Esophagus muscularis mucosa (tissue), 4 donors: ENCODE results near the gene ILF3. TPM values are rescaled to one million over a fixed set of nuclear protein-coding genes. Genes with fewer than 3 reads are reported as not detected.

Experiments used
- DNase-seq: peaks from one replicate; pipeline ENCODE4 v3.0.0-alpha.2; 2017; ENCODE audit errors: extremely low spot score
- H3K27ac ChIP-seq, 4 donors: fragments of 200-600 bp; sonication (generic); replicated peaks in 1 of 4; 1 replicate in 3 of 4; 2 replicates in 1 of 4; pipeline ENCODE4 v1.5.1; 2016 to 2019; ENCODE audit warnings: mild to moderate bottlenecking in 1 of 4
- H3K27me3 ChIP-seq, 4 donors: fragments of 200-600 bp; sonication (generic); one replicate each; pipeline versions ENCODE4 v1.5.1 to v1.6.0; 2016 to 2019
- H3K36me3 ChIP-seq, 4 donors: fragments of 200-600 bp; sonication (generic); one replicate each; pipeline ENCODE4 v1.5.1; 2016 to 2019
- H3K4me1 ChIP-seq, 4 donors: fragments of 200-600 bp; sonication (generic); one replicate each; pipeline ENCODE4 v1.5.1; 2016 to 2019
- H3K4me3 ChIP-seq, 4 donors: fragments of 200-600 bp; sonication (generic); 1 replicate in 2 of 4; 2 replicates in 2 of 4; pipeline ENCODE4 v1.5.1; 2016 to 2019; ENCODE audit warnings: mild to moderate bottlenecking in 4 of 4, moderate library complexity in 1 of 4
- H3K9me3 ChIP-seq, 4 donors: fragments of 200-600 bp; sonication (generic); 1 replicate in 3 of 4; 2 replicates in 1 of 4; pipeline ENCODE4 v1.5.1; 2016 to 2019
- CTCF ChIP-seq, 3 experiments: fragments of 200-600 bp in 2 of 3; fragments of 450-650 bp in 1 of 3; sonication (generic) in 2 of 3; IDR thresholded peaks; one replicate each; pipeline ENCODE4 v1.5.1; 2017 to 2019; ENCODE audit warnings: antibody characterized with exemption in 3 of 3, mild to moderate bottlenecking in 2 of 3, moderate library complexity in 1 of 3
- EP300 ChIP-seq: sonication (generic); formaldehyde crosslinking; IDR thresholded peaks from one replicate; pipeline ENCODE4 v1.6.1; 2017; ENCODE audit warnings: antibody characterized with exemption
- POLR2A ChIP-seq: fragments of 450-650 bp; IDR thresholded peaks from one replicate; pipeline ENCODE4 v1.6.1; 2017; ENCODE audit warnings: antibody characterized with exemption, moderate library complexity, mild to moderate bottlenecking, low read depth
- POLR2AphosphoS5 ChIP-seq, 2 donors: sonication (generic); formaldehyde crosslinking; IDR thresholded peaks; one replicate each; pipeline ENCODE4 v1.6.1; 2017; ENCODE audit warnings: antibody characterized with exemption in 2 of 2
- WGBS: methylation state at CpG from one replicate; pipeline ENCODE4 v1.1.5; 2018; 5-methylcytosine and 5-hydroxymethylcytosine counted together
- intact Hi-C: fragments of 100-400 bp; cut with DNase I; formaldehyde crosslinking; loops from one replicate; pipeline ENCODE4 v1.15.1; 2023
- total RNA-seq, 4 donors: library from RNA; depleted of rRNA; stranded (reverse); fragments of >200 nt; gene quantifications; one replicate each; pipeline versions ENCODE4 v1.1.0 to v1.2.1, GENCODE V29; 2016

ILF3 gene
- total RNA-seq, 4 donors from 2014 or later: 79.2 to 127 (median 102) TPM

GRCh38 chr19:10723591-10723990 lies 69.4 kb downstream of the ILF3 start:
- Histone ChIP-seq H3K4me3 (no peak overlapping the region), H3K4me1 (peaks cover 50 to 90% (median 70%) of the 10 kb centered on the region in 4 donors), H3K27me3 (no peaks in the 10 kb centered on the region), H3K9me3 (no peaks in the 10 kb centered on the region), H3K27ac (no peak overlapping the region), H3K36me3 (peaks cover 0 to 6% (median 2%) of the 10 kb centered on the region in 4 donors)
- no peak for DNase-seq
- intact Hi-C loops: no loop called here
- no peak for TF ChIP-seq POLR2A
- 91% methylated on average over 3 of the region's 3 CpGs for WGBS

- Histone ChIP-seq H3K36me3 (peaks cover 0 to 9% (median 3%) of the 10 kb centered on the region in 4 donors), H3K27ac (no peak overlapping the region), H3K27me3 (no peaks in the 10 kb centered on the region), H3K4me1 (peaks cover 42 to 87% (median 60%) of the 10 kb centered on the region in 4 donors), H3K4me3 (no peak overlapping the region), H3K9me3 (no peaks in the 10 kb centered on the region)
- no peak for DNase-seq
- 68% methylated on average over 12 of the region's 12 CpGs for WGBS
- intact Hi-C loops: no loop called here
- no peak for TF ChIP-seq CTCF (IDR thresholded peaks at IDR 0.05)
- no peak for TF ChIP-seq EP300
- no peak for TF ChIP-seq POLR2A
- TF ChIP-seq POLR2AphosphoS5 (IDR thresholded peaks at IDR 0.05): no peak
Observed at GRCh38 chr19:10724573-10725071, 70.5 kb downstream of the ILF3 start.

- 84% methylated on average over 4 of the region's 4 CpGs for WGBS
- no peak for TF ChIP-seq CTCF (IDR thresholded peaks at IDR 0.05)
- TF ChIP-seq EP300: no peak
- no peak for TF ChIP-seq POLR2A
- no peak for TF ChIP-seq POLR2AphosphoS5 (IDR thresholded peaks at IDR 0.05)
- H3K4me1 ChIP-seq: peaks cover 37 to 87% (median 58%) of the 10 kb centered on the region in 4 donors
Observed at GRCh38 chr19:10725415-10725814, 71.3 kb downstream of the ILF3 start.

GRCh38 chr19:10726268-10726667 lies 72.1 kb downstream of the ILF3 start:
- H3K4me1 ChIP-seq: peaks cover 40 to 87% (median 59%) of the 10 kb centered on the region in 4 donors
- WGBS: 94% methylated on average over 10 of the region's 10 CpGs
- no peak overlapping the region for H3K27ac ChIP-seq
- DNase-seq: no peak
- TF ChIP-seq POLR2AphosphoS5 (IDR thresholded peaks at IDR 0.05) (no peak), POLR2A (no peak), EP300 (no peak), CTCF (IDR thresholded peaks at IDR 0.05) (no peak)
- H3K27me3 ChIP-seq: no peaks in the 10 kb centered on the region
- no peak overlapping the region for H3K4me3 ChIP-seq
- H3K36me3 ChIP-seq: peaks cover 0 to 13% (median 3%) of the 10 kb centered on the region in 4 donors
- H3K9me3 ChIP-seq: no peaks in the 10 kb centered on the region
- intact Hi-C loops: no loop called here

More at GRCh38 chr19:10725415-10725814, 71.3 kb downstream of the ILF3 start:
- Histone ChIP-seq H3K27ac (no peak overlapping the region), H3K36me3 (peaks cover 0 to 13% (median 3%) of the 10 kb centered on the region in 4 donors), H3K9me3 (no peaks in the 10 kb centered on the region), H3K4me3 (no peak overlapping the region), H3K27me3 (no peaks in the 10 kb centered on the region)
- intact Hi-C loops: no loop called here
- no peak for DNase-seq

- no peak for DNase-seq
- H3K9me3 ChIP-seq: no peaks in the 10 kb centered on the region
- H3K36me3 ChIP-seq: peaks cover 0 to 10% (median 2%) of the 10 kb centered on the region in 4 donors
- TF ChIP-seq CTCF (IDR thresholded peaks at IDR 0.05) (no peak), EP300 (no peak), POLR2AphosphoS5 (IDR thresholded peaks at IDR 0.05) (no peak), POLR2A (no peak)
- H3K27me3 ChIP-seq: no peaks in the 10 kb centered on the region
- no peak overlapping the region for H3K27ac ChIP-seq
- 76% methylated on average over 14 of the region's 14 CpGs for WGBS
- intact Hi-C loops: no loop called here
- H3K4me1 ChIP-seq: peaks cover 38 to 75% (median 56%) of the 10 kb centered on the region in 4 donors
- no peak overlapping the region for H3K4me3 ChIP-seq
Observed at GRCh38 chr19:10727685-10728201, 73.6 kb downstream of the ILF3 start.
